Adrenal gland (tissue), 12 donors: ENCODE data around the gene LMAN1L. TPM values are rescaled to one million over a fixed set of nuclear protein-coding genes. Genes with fewer than 3 reads are reported as not detected.

Experiments used
- DNase-seq, 7 donors: peaks; one replicate each; pipeline ENCODE4 v3.0.0-alpha.2; 2019 to 2020
- H3K27ac ChIP-seq, 5 donors: fragments of 200-600 bp; sonication (generic) in 4 of 5; 1 replicate in 3 of 5; 2 replicates in 2 of 5; pipeline versions ENCODE4 v1.5.1 to v1.8.0; 2016 to 2020; ENCODE audit warnings: mild to moderate bottlenecking in 1 of 5
- H3K27me3 ChIP-seq: fragments of 200-600 bp; 2 replicates; pipeline ENCODE4 v1.8.0; 2021
- H3K36me3 ChIP-seq, 2 donors: fragments of 200-600 bp; replicated peaks in 1 of 2; 1 replicate in 1 of 2; 2 replicates in 1 of 2; pipeline versions ENCODE4 v1.5.1 to v1.8.0; 2018 to 2022
- H3K4me1 ChIP-seq, 2 donors: fragments of 200-600 bp; replicated peaks in 1 of 2; 1 replicate in 1 of 2; 2 replicates in 1 of 2; pipeline versions ENCODE4 v1.5.1 to v1.8.0; 2018 to 2021
- H3K4me3 ChIP-seq, 4 donors: fragments of 200-600 bp; sonication (generic) in 3 of 4; one replicate each; pipeline ENCODE4 v1.5.1; 2016 to 2018
- H3K9me3 ChIP-seq, 3 donors: fragments of 200-600 bp; sonication (generic) in 1 of 3; replicated peaks in 1 of 3; 1 replicate in 2 of 3; 2 replicates in 1 of 3; pipeline versions ENCODE4 v1.5.1 to v1.8.0; 2016 to 2021
- CTCF ChIP-seq, 6 experiments: fragments of 450-650 bp in 4 of 6; fragments of 200-600 bp in 2 of 6; sonication (generic) in 1 of 6; IDR thresholded peaks; 1 replicate in 5 of 6; 2 replicates in 1 of 6; pipeline versions ENCODE4 v1.5.1 to v1.8.0; 2016 to 2021; ENCODE audit warnings: antibody characterized with exemption in 6 of 6, mild to moderate bottlenecking in 2 of 6, moderate library complexity in 1 of 6
- POLR2A ChIP-seq, 2 donors: fragments of 450-650 bp; IDR thresholded peaks; one replicate each; pipeline ENCODE4 v1.6.1; 2017; ENCODE audit warnings: antibody characterized with exemption in 2 of 2, mild to moderate bottlenecking in 2 of 2, moderate library complexity in 1 of 2
- WGBS, 4 donors: extraction: QIAGEN DNeasy Blood & Tissue Kit in 2 of 4; methylation state at CpG; one replicate each; pipeline versions ENCODE4 v1.1.5 to v1.1.7; 2013 to 2017; 5-methylcytosine and 5-hydroxymethylcytosine counted together
- intact Hi-C, 2 donors: fragments of 100-400 bp; cut with DNase I; formaldehyde crosslinking; loops; one replicate each; pipeline versions ENCODE4 v1.14.1 to v1.15.0; 2022 to 2023
- polyA plus RNA-seq, 3 donors: library from polyadenylated mRNA; stranded (reverse); fragments of 200-250 nt in 2 of 3; fragments of 350-450 nt in 1 of 3; fragmentation: Illumina TruSeq in 1 of 3; extraction: RNeasy Lipid Tissue Mini Kit (QIAGEN cat#74804) in 1 of 3; gene quantifications; one replicate each; pipeline ENCODE4 v1.2.3, GENCODE V29; 2013 to 2014
- total RNA-seq, 9 donors: library from RNA; depleted of rRNA in 4 of 9; stranded (reverse); fragments of >200 nt in 4 of 9; fragments of 120-200 nt in 1 of 9; fragmentation: NEBNext Ultra II Directional in 1 of 9; extraction: Animal tissue kit (Norgen Biotek cat#: 25700) in 1 of 9; gene quantifications; one replicate each; pipeline versions ENCODE4 v1.1.0 to v1.2.4, GENCODE V29; 2013 to 2023
- donor health status: healthy with polysubstance abuse.
- donor health status: Bipolar disorder and iron deficiency.
- donor health status: DM: yes; HTN: yes; CAD: no.
- donor health status: DM: no; HTN: no; CAD: no.
- donor health status: DM: no; HTN: no; CAD: no.
- donor health status: DM: yes; HTN: yes; CAD: no.

Gene LMAN1L
- total and polyA plus RNA-seq, 12 donors = 0.28 to 12.5 (median 5.1) TPM; not detected in 1

GRCh38 chr15:74838746-74839525 lies 26.3 kb downstream of the LMAN1L start:
- H3K36me3 ChIP-seq = peaks cover 0 to 6% of the 10 kb centered on the region in 2 donors

GRCh38 chr15:74839526-74840395 lies 27.1 kb downstream of the LMAN1L start:
- Histone ChIP-seq H3K27me3 (no peaks in the 10 kb centered on the region), H3K4me1 (peaks cover 18 to 29% of the 10 kb centered on the region in 2 donors), H3K27ac (no peak overlapping the region), H3K4me3 (no peak overlapping the region), H3K9me3 (no peaks in the 10 kb centered on the region), H3K36me3 (peaks cover 0 to 7% of the 10 kb centered on the region in 2 donors)
- 85 to 90% (median 86%) methylated on average over 18 to 31 of the region's 31 CpGs for WGBS, 4 donors
- no peak for TF ChIP-seq POLR2A (IDR thresholded peaks at IDR 0.05)
- intact Hi-C loops = loop anchor here (5.0 to 10.0 kb wide), 3 partner anchors 55 to 67 kb away; partner anchors contain the start of gene MPI (in 1 of the 2)
- no peak for DNase-seq

More at GRCh38 chr15:74838746-74839525, 26.3 kb downstream of the LMAN1L start:
- intact Hi-C loops = loop anchor here (5.0 kb wide), 2 partner anchors 62 to 67 kb away; no protein-coding TSS in a partner anchor
- Histone ChIP-seq H3K4me1 (peaks cover 17 to 25% of the 10 kb centered on the region in 2 donors), H3K27ac (no peak overlapping the region), H3K4me3 (no peak overlapping the region), H3K27me3 (no peaks in the 10 kb centered on the region), H3K9me3 (no peaks in the 10 kb centered on the region)
- WGBS, 4 donors = 85 to 93% (median 88%) methylated on average over 7 to 11 of the region's 11 CpGs
- no peak for DNase-seq
- no peak for TF ChIP-seq CTCF (IDR thresholded peaks at IDR 0.05)

GRCh38 chr15:74840851-74841775 lies 28.5 kb downstream of the LMAN1L start:
- no peak overlapping the region for H3K27ac ChIP-seq
- H3K4me3 ChIP-seq = no peak overlapping the region
- peaks cover 18 to 29% of the 10 kb centered on the region in 2 donors for H3K4me1 ChIP-seq
- peaks cover 0 to 20% of the 10 kb centered on the region in 2 donors for H3K36me3 ChIP-seq
- H3K9me3 ChIP-seq = no peaks in the 10 kb centered on the region
- no peak for TF ChIP-seq POLR2A (IDR thresholded peaks at IDR 0.05)
- TF ChIP-seq CTCF (IDR thresholded peaks at IDR 0.05) = no peak
- no peak for DNase-seq
- intact Hi-C loops = loop anchor here in 1 of 2 donors (10.0 kb wide), 1 partner anchor 54 kb away; the partner anchor contains the start of gene MPI
- WGBS, 4 donors = 83 to 90% (median 87%) methylated on average over 8 to 9 of the region's 9 CpGs
- no peaks in the 10 kb centered on the region for H3K27me3 ChIP-seq

- 60 to 70% (median 67%) methylated on average over 4 to 14 of the region's 14 CpGs for WGBS, 4 donors
- no peaks in the 10 kb centered on the region for H3K27me3 ChIP-seq
- peak overlapping the region in 2 of 4 donors; percentile 36 to 80 for H3K4me3 ChIP-seq
- DNase-seq = no peak
- H3K27ac ChIP-seq = no peak overlapping the region
- no peaks in the 10 kb centered on the region for H3K9me3 ChIP-seq
- peaks cover 0 to 21% of the 10 kb centered on the region in 2 donors for H3K36me3 ChIP-seq
- TF ChIP-seq CTCF (IDR thresholded peaks at IDR 0.05) (no peak), POLR2A (IDR thresholded peaks at IDR 0.05) (no peak)
- peaks cover 18 to 29% of the 10 kb centered on the region in 2 donors for H3K4me1 ChIP-seq
- intact Hi-C loops = loop anchor here in 1 of 2 donors (10.0 kb wide), 1 partner anchor 53 kb away; the partner anchor contains the start of gene MPI
Observed at GRCh38 chr15:74841891-74842373, 29.3 kb downstream of the LMAN1L start.
